K562 (cell line): Measurements from ENCODE around the gene LMTK2. TPM values are rescaled to one million over a fixed set of nuclear protein-coding genes. Genes with fewer than 3 reads are reported as not detected.

Experiments used
- ATAC-seq: fragments of 200-7000 bp; cut with Tn5 transposase; 3 replicates; pipeline ENCODE4 v1.9.1; 2020; ENCODE audit warnings: moderate library complexity
- BruUV-seq: library from RNA; stranded (reverse); fragments of 400-500 nt; replicated peaks from 2 replicates; lab custom pipeline; 2021; lab: Mats Ljungman, UMichigan
- CTCF ChIA-PET: fragments of 300-600 bp; formaldehyde crosslinking; extraction: SDS; loops from one replicate; lab custom pipeline; 2021; ENCODE audit warnings: low intra/inter-chr PET ratio; lab: Yijun Ruan, JAX
- POLR2A ChIA-PET: fragments of 300-600, 350-650 bp; sonication (Branson Sonifier 250); formaldehyde crosslinking; extraction: SDS; loops from one replicate; lab custom pipeline; 2021; ENCODE audit warnings: antibody characterized with exemption, inconsistent platforms; lab: Yijun Ruan, JAX
- DNase-seq, 4 experiments: peaks; one replicate each; pipeline versions ENCODE4 v3.0.0 to v3.0.0-alpha.2; 2011 to 2018; ENCODE audit warnings: low spot score in 3 of 4, mixed read lengths in 3 of 4; ENCODE audit errors: extremely low read depth in 1 of 4
- FAIRE-seq: peaks from 2 replicates; lab custom pipeline; 2011; peaks lifted over from hg19 to GRCh38; lab: Jason Lieb, UNC
- H2AFZ ChIP-seq: 2 replicates; pipeline ENCODE4 v1.6.0; 2011; ENCODE audit warnings: low read depth, low read length, control low read depth, inconsistent platforms
- H3K27ac ChIP-seq: fragments of 200-600 bp; 3 replicates; pipeline ENCODE4 v1.8.0; 2011; ENCODE audit warnings: low read depth, mild to moderate bottlenecking, control low read depth, inconsistent platforms, low read length, moderate library complexity, mixed read lengths; ENCODE audit errors: extremely low read depth
- H3K27me3 ChIP-seq, 2 experiments: fragments of 300-600 bp in 1 of 2; 2 replicates in 1 of 2; 3 replicates in 1 of 2; pipeline versions ENCODE4 v1.6.0 to v1.8.0; 2011; ENCODE audit warnings: inconsistent platforms in 2 of 2, low read length in 2 of 2, mild to moderate bottlenecking in 1 of 2, mixed read lengths in 1 of 2, moderate library complexity in 1 of 2; ENCODE audit not compliant: control insufficient read depth in 2 of 2, insufficient read depth in 2 of 2
- H3K36me3 ChIP-seq: fragments of 300-600 bp; 3 replicates; pipeline ENCODE4 v1.8.0; 2011; ENCODE audit warnings: mild to moderate bottlenecking, low read length, inconsistent platforms; ENCODE audit not compliant: control insufficient read depth, insufficient read depth
- H3K4me1 ChIP-seq, 2 experiments: fragments of 200-600 bp in 1 of 2; replicated peaks in 1 of 2; 2 replicates in 1 of 2; 3 replicates in 1 of 2; pipeline versions ENCODE4 v1.5.1 to v1.8.0; 2011; ENCODE audit warnings: inconsistent platforms in 2 of 2, low read length in 2 of 2, mild to moderate bottlenecking in 1 of 2, mixed read lengths in 1 of 2, moderate library complexity in 1 of 2; ENCODE audit not compliant: control insufficient read depth in 2 of 2, insufficient read depth in 2 of 2
- H3K4me2 ChIP-seq: 2 replicates; pipeline ENCODE4 v1.6.1; 2011; ENCODE audit warnings: low read length, control low read depth, inconsistent platforms, mixed read lengths; ENCODE audit not compliant: insufficient read depth
- H3K4me3 ChIP-seq: fragments of 200-600 bp; sonication (generic), shearing (Covaris generic); 2 replicates; pipeline ENCODE4 v1.5.1; 2016; ENCODE audit warnings: control low read depth, inconsistent platforms
- H3K79me2 ChIP-seq: fragments of 200-600 bp; 3 replicates; pipeline ENCODE4 v1.8.0; 2011; ENCODE audit warnings: low read length, inconsistent platforms; ENCODE audit not compliant: control insufficient read depth, insufficient read depth
- H3K9ac ChIP-seq, 2 experiments: 2 replicates each; pipeline versions ENCODE4 v1.6.0 to v1.6.1; 2011; ENCODE audit warnings: low read depth in 2 of 2, low read length in 2 of 2, control low read depth in 1 of 2, inconsistent platforms in 1 of 2, mild to moderate bottlenecking in 1 of 2, mixed read lengths in 1 of 2; ENCODE audit not compliant: insufficient read depth in 1 of 2
- H3K9me1 ChIP-seq: one replicate; pipeline ENCODE4 v1.6.0; 2011; ENCODE audit warnings: inconsistent platforms, mild to moderate bottlenecking, low read length, moderate library complexity; ENCODE audit not compliant: control insufficient read depth, insufficient read depth
- H3K9me3 ChIP-seq: replicated peaks from 2 replicates; pipeline ENCODE4 v1.5.1; 2011; ENCODE audit warnings: low read depth, low read length, inconsistent platforms; ENCODE audit not compliant: control insufficient read depth, insufficient read depth
- H4K20me1 ChIP-seq: replicated peaks from 2 replicates; pipeline ENCODE4 v1.6.1; 2011; ENCODE audit warnings: low read length, inconsistent platforms, mixed read lengths; ENCODE audit not compliant: control insufficient read depth, insufficient read depth
- BHLHE40 ChIP-seq: IDR thresholded peaks from 2 replicates; pipeline ENCODE4 v1.6.1; 2011; ENCODE audit warnings: low read length, improper control_type of control experiment
- CBFA2T3 ChIP-seq: fragments of 450-650 bp; IDR thresholded peaks from 2 replicates; pipeline ENCODE4 v1.6.1; 2017
- GABPA ChIP-seq: fragments of 200-800 bp; sonication (Bioruptor generic); conservative IDR thresholded peaks from 2 replicates; pipeline ENCODE4 v1.6.1; 2016; ENCODE audit warnings: low read depth, missing genetic modification characterization, missing compliant biosample characterization
- NONO ChIP-seq, 2 experiments: fragments of 200-400 bp in 1 of 2; fragments of 450-650 bp in 1 of 2; formaldehyde crosslinking in 1 of 2; IDR thresholded peaks; 2 replicates each; pipeline ENCODE4 v1.6.1; 2017; ENCODE audit warnings: low read depth in 2 of 2, mild to moderate bottlenecking in 2 of 2, moderate library complexity in 2 of 2, low read length in 1 of 2
- POLR2G ChIP-seq: fragments of 200-400 bp; formaldehyde crosslinking; IDR thresholded peaks from 2 replicates; pipeline ENCODE4 v1.6.1; 2017; ENCODE audit warnings: low read depth, mild to moderate bottlenecking, antibody characterized with exemption, low read length, moderate library complexity
- TCF3 ChIP-seq: sonication (generic); formaldehyde crosslinking; IDR thresholded peaks from 2 replicates; pipeline ENCODE4 v1.4.0; 2020; ENCODE audit warnings: mild to moderate bottlenecking, missing genetic modification reagents
- ZBTB1 ChIP-seq: sonication (generic); formaldehyde crosslinking; IDR thresholded peaks from 2 replicates; pipeline ENCODE4 v1.8.1; 2023; ENCODE audit warnings: missing genetic modification reagents, low read depth, mild to moderate bottlenecking, borderline replicate concordance
- WGBS: fragments of 100-300 bp; shearing (Covaris generic); methylation state at CpG from one replicate; pipeline ENCODE4 v1.1.6; 2016; ENCODE audit warnings: low coverage, mixed read lengths; ENCODE audit not compliant: insufficient coverage; ENCODE audit errors: missing lambda C conversion rate; 5-methylcytosine and 5-hydroxymethylcytosine counted together
- in situ Hi-C: fragments of 300-500 bp; cut with MboI; formaldehyde crosslinking; loops from 4 replicates; pipeline ENCODE4 v1.15.0; 2018; ENCODE audit warnings: inconsistent platforms, mixed read lengths
- intact Hi-C: fragments of 100-400 bp; cut with micrococcal nuclease; formaldehyde crosslinking; loops from 2 replicates; pipeline ENCODE4 v1.14.2; 2022
- polyA plus RNA-seq, 8 experiments: library from polyadenylated mRNA; depleted of rRNA in 4 of 8; stranded (reverse) in 5 of 8; unstranded in 3 of 8; fragments of >200 nt; fragmentation: Nextera tagmentation in 2 of 8; fragmentation: Illumina TruSeq in 1 of 8; extraction: Ambion mirVana in 2 of 8; extraction: Trizol in 1 of 8; gene quantifications; 2 replicates each; pipeline versions ENCODE4 v1.2.1 to v1.2.3, GENCODE V29; 2011 to 2014; ENCODE audit warnings: inconsistent platforms in 1 of 8, missing spikeins in 1 of 8
- total RNA-seq, 7 experiments: library from RNA; depleted of rRNA in 6 of 7; stranded (reverse); fragments of >200 nt in 6 of 7; fragmentation: Illumina TruSeq in 2 of 7; extraction: Trizol in 2 of 7; gene quantifications; 2 replicates each; pipeline versions ENCODE4 v1.2.1 to v1.2.3, GENCODE V29; 2011 to 2021; ENCODE audit warnings: low replicate concordance in 1 of 7
- TF ChIP-seq, protein P1 (sequence below): fragments of 250-450 bp; sonication (Bioruptor Pico); IDR thresholded peaks from 2 replicates; pipeline ENCODE4 v1.4.0; 2020
- TF ChIP-seq, protein P2 (sequence below): sonication (generic); formaldehyde crosslinking; IDR thresholded peaks from 2 replicates; pipeline ENCODE4 v1.8.0; 2022; ENCODE audit warnings: missing genetic modification reagents, mild to moderate bottlenecking, moderate library complexity, borderline replicate concordance
- TF ChIP-seq, protein P3 (sequence below): sonication (generic); formaldehyde crosslinking; IDR thresholded peaks from 2 replicates; pipeline ENCODE4 v1.9.0; 2022; ENCODE audit warnings: mild to moderate bottlenecking, missing genetic modification reagents

LMTK2 gene
- total and polyA plus RNA-seq, 9 of the 15 experiments (the other 6 are each of a cell fraction or from before 2014, with no cell fraction given): 0.78 to 16.4 (median 6.3) TPM

DNA sequence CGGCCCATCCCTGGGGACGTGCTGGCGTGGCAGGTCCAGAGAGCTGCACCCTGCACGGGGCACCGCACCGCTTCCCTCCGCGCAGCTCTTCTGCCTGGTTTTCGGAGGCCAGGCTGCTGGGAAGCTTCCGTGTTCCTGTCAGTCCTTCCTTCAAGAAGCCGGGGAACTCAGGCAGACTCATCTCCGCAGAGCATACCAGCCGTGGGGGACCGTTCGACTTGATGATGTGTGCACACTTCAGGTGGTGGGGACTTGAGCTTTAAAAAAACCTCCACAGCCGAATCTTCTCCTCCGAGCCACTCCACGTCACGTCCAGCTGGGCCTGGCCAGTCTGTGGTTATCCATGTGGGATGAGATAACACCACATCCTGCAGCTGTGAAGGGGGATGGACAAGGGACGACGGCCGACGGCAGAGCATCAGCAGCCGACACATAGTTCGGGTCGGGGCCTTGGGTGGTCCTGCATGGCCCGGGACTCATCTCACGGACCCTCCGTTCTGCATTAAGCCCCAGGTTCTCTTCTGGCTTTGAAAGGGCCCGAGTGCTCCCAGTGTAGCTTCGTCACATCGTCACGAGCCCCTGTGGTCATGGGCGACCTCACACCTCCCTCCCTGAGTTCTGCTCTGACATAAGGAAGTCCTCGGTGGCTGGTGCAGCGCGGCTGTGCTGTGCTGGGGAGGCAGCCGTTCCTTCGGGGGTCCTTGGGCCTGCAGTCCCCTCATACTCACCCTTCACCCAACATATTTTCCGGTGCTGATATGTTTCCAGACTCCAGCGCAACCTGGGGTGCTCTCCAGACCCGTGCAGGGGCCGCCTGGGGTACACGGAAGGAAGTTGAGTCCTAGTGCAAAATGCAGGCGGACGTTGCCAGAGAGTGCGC is 100.0 kb downstream of the LMTK2 start:
- H3K36me3 ChIP-seq: peaks cover 44% of the 10 kb centered on the region; the same call in 1 of the 3 replicates

More for the DNA sequence above, 100.0 kb downstream of the LMTK2 start:
- no peak for FAIRE-seq
- Histone ChIP-seq H3K4me1 (peaks cover 0 to 29% of the 10 kb centered on the region in 2 experiments; a peak in 3 of 5 replicates), H3K9me3 (no peaks in the 10 kb centered on the region), H3K27ac (no peak overlapping the region), H4K20me1 (no peaks in the 10 kb centered on the region)
- CTCF ChIA-PET: no interaction called here
- TF ChIP-seq, protein P1, sequence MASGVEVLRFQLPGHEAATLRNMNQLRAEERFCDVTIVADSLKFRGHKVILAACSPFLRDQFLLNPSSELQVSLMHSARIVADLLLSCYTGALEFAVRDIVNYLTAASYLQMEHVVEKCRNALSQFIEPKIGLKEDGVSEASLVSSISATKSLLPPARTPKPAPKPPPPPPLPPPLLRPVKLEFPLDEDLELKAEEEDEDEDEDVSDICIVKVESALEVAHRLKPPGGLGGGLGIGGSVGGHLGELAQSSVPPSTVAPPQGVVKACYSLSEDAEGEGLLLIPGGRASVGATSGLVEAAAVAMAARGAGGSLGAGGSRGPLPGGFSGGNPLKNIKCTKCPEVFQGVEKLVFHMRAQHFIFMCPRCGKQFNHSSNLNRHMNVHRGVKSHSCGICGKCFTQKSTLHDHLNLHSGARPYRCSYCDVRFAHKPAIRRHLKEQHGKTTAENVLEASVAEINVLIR (CRISPR knock-in tag): peak; percentile 58; the same call in 1 of the 2 replicates
- TF ChIP-seq GABPA (tag) (0 out of 2 replicates have a peak, but pooled peaks have one; percentile 21), CBFA2T3 (peak; percentile 40; the same call in 1 of the 2 replicates), ZBTB1 (CRISPR knock-in tag) (no peak), TCF3 (CRISPR knock-in tag) (peak; percentile 53), BHLHE40 (no peak), POLR2G (0 out of 2 replicates have a peak, but pooled peaks have one; percentile 18), NONO (IDR thresholded peaks at IDR 0.05; ENCODE audit: low read depth in 2 of 2, low read length in 1 of 2) (no peak)
- TF ChIP-seq, protein P2, sequence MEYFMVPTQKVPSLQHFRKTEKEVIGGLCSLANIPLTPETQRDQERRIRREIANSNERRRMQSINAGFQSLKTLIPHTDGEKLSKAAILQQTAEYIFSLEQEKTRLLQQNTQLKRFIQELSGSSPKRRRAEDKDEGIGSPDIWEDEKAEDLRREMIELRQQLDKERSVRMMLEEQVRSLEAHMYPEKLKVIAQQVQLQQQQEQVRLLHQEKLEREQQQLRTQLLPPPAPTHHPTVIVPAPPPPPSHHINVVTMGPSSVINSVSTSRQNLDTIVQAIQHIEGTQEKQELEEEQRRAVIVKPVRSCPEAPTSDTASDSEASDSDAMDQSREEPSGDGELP (CRISPR knock-in tag): peak; percentile 98
- TF ChIP-seq, protein P3, sequence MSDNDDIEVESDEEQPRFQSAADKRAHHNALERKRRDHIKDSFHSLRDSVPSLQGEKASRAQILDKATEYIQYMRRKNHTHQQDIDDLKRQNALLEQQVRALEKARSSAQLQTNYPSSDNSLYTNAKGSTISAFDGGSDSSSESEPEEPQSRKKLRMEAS (CRISPR knock-in tag): peak; percentile 36; the same call in 1 of the 2 replicates
- TF ChIP-seq, all 486 proteins: peak for 7
- POLR2A ChIA-PET: no interaction called here
- ATAC-seq (no peak), DNase-seq (no peak)
- Histone ChIP-seq H3K27me3 (no peaks in the 10 kb centered on the region), H3K9ac (no peak overlapping the region), H2AFZ (no peak overlapping the region), H3K4me3 (no peak overlapping the region), H3K4me2 (no peak overlapping the region), H3K79me2 (no peaks in the 10 kb centered on the region), H3K9me1 (no peaks in the 10 kb centered on the region)
- BruUV-seq: no TSS peak
- in situ Hi-C loops (no loop called here), intact Hi-C loops (no loop called here)
- 85% methylated on average over 42 of the region's 47 CpGs for WGBS
